ENCODE results near the gene ZNF652.
"Not testable (repeated sequence)": the region's sequence is repeated elsewhere in the genome, so short reads cannot be mapped to it uniquely, and the experiment has no call there.

ZNF652 gene

GRCh38 chr17:49269356-49269755 is 92.7 kb downstream of the ZNF652 start:
- no peak for FAIRE-seq

GRCh38 chr17:49267912-49268311 is 94.1 kb downstream of the ZNF652 start:
- no peak for FAIRE-seq
- no peak for DNase-seq (ENCODE audit: low spot score)

More at GRCh38 chr17:49269356-49269755, 92.7 kb downstream of the ZNF652 start:
- DNase-seq (ENCODE audit: low spot score): no peak

- FAIRE-seq (no peak), DNase-seq (ENCODE audit: low spot score) (no peak)
These were observed 95.8 kb downstream of the ZNF652 start for GRCh38 chr17:49266233-49266632.

GRCh38 chr17:49261540-49261939 is 100.5 kb downstream of the ZNF652 start:
- not testable (repeated sequence) for FAIRE-seq; DNase-seq (ENCODE audit: low spot score)

GRCh38 chr17:49260817-49261291 is 101.2 kb downstream of the ZNF652 start:
- no peak for FAIRE-seq
- peak; percentile 41 for DNase-seq (ENCODE audit: low spot score)

GRCh38 chr17:49260011-49260816 is 101.8 kb downstream of the ZNF652 start:
- FAIRE-seq: no peak
- peak; percentile 84 for DNase-seq (ENCODE audit: low spot score)

- no peak for FAIRE-seq
These were observed 102.4 kb downstream of the ZNF652 start for GRCh38 chr17:49259663-49260010.

GRCh38 chr17:49258394-49258793 is 103.7 kb downstream of the ZNF652 start:
- DNase-seq (ENCODE audit: low spot score) (no peak), FAIRE-seq (no peak)

More at GRCh38 chr17:49259663-49260010, 102.4 kb downstream of the ZNF652 start:
- no peak for DNase-seq (ENCODE audit: low spot score)

GRCh38 chr17:49255125-49255524 is 106.9 kb downstream of the ZNF652 start:
- FAIRE-seq (no peak), DNase-seq (ENCODE audit: low spot score) (no peak)

- DNase-seq (ENCODE audit: low spot score) (no peak), FAIRE-seq (no peak)
These were observed 108.0 kb downstream of the ZNF652 start for GRCh38 chr17:49254066-49254465.

- DNase-seq (ENCODE audit: low spot score) (no peak), FAIRE-seq (no peak)
These were observed 109.8 kb downstream of the ZNF652 start for GRCh38 chr17:49252148-49252695.

- no peak for FAIRE-seq
These were observed 112.0 kb downstream of the ZNF652 start for GRCh38 chr17:49249890-49250522.

GRCh38 chr17:49249292-49249794 is 112.7 kb downstream of the ZNF652 start:
- peak; percentile 48 for DNase-seq (ENCODE audit: low spot score)
- no peak for FAIRE-seq

More at GRCh38 chr17:49249890-49250522, 112.0 kb downstream of the ZNF652 start:
- DNase-seq (ENCODE audit: low spot score): no peak

GRCh38 chr17:49247944-49248343 is 114.1 kb downstream of the ZNF652 start:
- no peak for FAIRE-seq
- DNase-seq (ENCODE audit: low spot score): no peak

- DNase-seq (ENCODE audit: low spot score): no peak
- peak; percentile 17 for FAIRE-seq
These were observed 117.2 kb downstream of the ZNF652 start for GRCh38 chr17:49244839-49245238.

Measured in urothelium cell line (cell line).